ENCODE measurements around the gene CPVL. TPM values are rescaled to one million over a fixed set of nuclear protein-coding genes. Genes with fewer than 3 reads are reported as not detected.

Gene CPVL
- total RNA-seq, 6 experiments from 2014 or later: 6.2 to 23.4 (median 8.8) TPM

GRCh38 chr7:29193316-29194205 is 47.2 kb upstream of the CPVL start:
- Histone ChIP-seq H3K27me3 (no peaks in the 10 kb centered on the region), H3K27ac (peak overlapping the region; percentile 87 to 97 (median 94)), H3K4me1 (peaks cover 0 to 51% (median 13%) of the 10 kb centered on the region in 4 donors), H3K4me3 (peak overlapping the region; percentile 77 to 85 (median 77)), H3K9me3 (no peaks in the 10 kb centered on the region), H3K36me3 (no peaks in the 10 kb centered on the region)
- ATAC-seq: peak; percentile 6 to 53 (median 26)
- DNase-seq: peak in 2 of 3 donors; percentile 22 to 70
- no peak for TF ChIP-seq POLR2A (IDR thresholded peaks at IDR 0.05)
- TF ChIP-seq, protein P1, sequence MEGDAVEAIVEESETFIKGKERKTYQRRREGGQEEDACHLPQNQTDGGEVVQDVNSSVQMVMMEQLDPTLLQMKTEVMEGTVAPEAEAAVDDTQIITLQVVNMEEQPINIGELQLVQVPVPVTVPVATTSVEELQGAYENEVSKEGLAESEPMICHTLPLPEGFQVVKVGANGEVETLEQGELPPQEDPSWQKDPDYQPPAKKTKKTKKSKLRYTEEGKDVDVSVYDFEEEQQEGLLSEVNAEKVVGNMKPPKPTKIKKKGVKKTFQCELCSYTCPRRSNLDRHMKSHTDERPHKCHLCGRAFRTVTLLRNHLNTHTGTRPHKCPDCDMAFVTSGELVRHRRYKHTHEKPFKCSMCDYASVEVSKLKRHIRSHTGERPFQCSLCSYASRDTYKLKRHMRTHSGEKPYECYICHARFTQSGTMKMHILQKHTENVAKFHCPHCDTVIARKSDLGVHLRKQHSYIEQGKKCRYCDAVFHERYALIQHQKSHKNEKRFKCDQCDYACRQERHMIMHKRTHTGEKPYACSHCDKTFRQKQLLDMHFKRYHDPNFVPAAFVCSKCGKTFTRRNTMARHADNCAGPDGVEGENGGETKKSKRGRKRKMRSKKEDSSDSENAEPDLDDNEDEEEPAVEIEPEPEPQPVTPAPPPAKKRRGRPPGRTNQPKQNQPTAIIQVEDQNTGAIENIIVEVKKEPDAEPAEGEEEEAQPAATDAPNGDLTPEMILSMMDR (IDR thresholded peaks at IDR 0.05): no peak
- 13% methylated on average over 22 of the region's 26 CpGs for WGBS (ENCODE audit: insufficient coverage, low coverage, low lambda C conversion rate, missing lambda C conversion rate)
- intact Hi-C loops (cut with DNase I): loop anchor here in 1 of 2 donors (10.0 kb wide), 1 partner anchor 211 kb away; no protein-coding TSS in a partner anchor

DNA sequence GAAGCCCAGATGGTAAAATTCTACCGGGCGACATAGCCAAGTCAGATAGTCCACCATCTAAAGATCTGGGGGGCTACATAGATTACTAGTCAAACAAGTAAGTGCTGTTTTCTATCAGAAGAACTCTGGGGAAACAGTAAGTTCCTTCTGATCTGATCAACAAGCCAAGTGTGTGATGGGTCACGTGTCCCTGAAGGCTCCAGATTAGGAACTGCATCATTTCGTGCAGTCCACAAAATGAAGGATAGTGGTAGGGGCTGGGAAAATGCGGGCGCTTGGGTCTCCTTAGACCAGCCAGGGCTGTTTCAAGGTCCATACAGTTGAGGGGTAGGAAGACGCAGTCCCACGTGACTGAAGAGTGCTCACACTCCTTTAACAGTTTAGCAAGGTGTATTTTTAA is 46.5 kb upstream of the CPVL start:
- H3K4me1 ChIP-seq: peaks cover 0 to 43% (median 10%) of the 10 kb centered on the region in 4 donors
- TF ChIP-seq POLR2A (IDR thresholded peaks at IDR 0.05): no peak
- TF ChIP-seq, protein P1 (IDR thresholded peaks at IDR 0.05): no peak
- DNase-seq: no peak
- H3K27ac ChIP-seq: peak overlapping the region in 1 of 3 donors; percentile 21
- no peaks in the 10 kb centered on the region for H3K36me3 ChIP-seq
- H3K4me3 ChIP-seq: no peak overlapping the region
- ATAC-seq: no peak
- H3K27me3 ChIP-seq: no peaks in the 10 kb centered on the region
- intact Hi-C loops (cut with DNase I): loop anchor here in 1 of 2 donors (10.0 kb wide), 1 partner anchor 212 kb away; no protein-coding TSS in a partner anchor
- WGBS (ENCODE audit: insufficient coverage, low coverage, low lambda C conversion rate, missing lambda C conversion rate): 86% methylated on average over 6 of the region's 8 CpGs
- H3K9me3 ChIP-seq: no peaks in the 10 kb centered on the region

DNA sequence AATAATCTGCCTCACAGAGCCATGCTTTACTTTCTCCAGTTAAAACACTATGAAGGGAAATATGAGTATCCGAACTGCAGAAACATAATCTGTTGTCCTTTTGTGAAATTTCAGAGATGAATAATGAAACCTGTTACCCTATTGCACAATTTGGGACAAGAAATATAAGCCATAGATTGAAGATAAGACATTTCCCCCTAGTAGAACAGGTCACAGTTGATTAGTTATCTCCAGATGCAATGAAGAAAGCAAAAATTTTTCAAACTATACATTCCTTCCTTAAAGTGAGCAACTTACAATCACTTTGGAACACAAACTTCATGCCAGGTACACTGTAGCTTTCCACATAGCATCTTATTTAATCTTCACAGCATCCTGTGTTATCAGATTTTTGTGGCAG is 46.0 kb upstream of the CPVL start:
- H3K4me1 ChIP-seq: peaks cover 0 to 38% (median 7%) of the 10 kb centered on the region in 4 donors
- no peak overlapping the region for H3K27ac ChIP-seq
- no peaks in the 10 kb centered on the region for H3K9me3 ChIP-seq
- TF ChIP-seq, protein P1 (IDR thresholded peaks at IDR 0.05): no peak
- no peak for TF ChIP-seq POLR2A (IDR thresholded peaks at IDR 0.05)
- ATAC-seq: no peak
- H3K36me3 ChIP-seq: no peaks in the 10 kb centered on the region
- no peak for DNase-seq
- WGBS (ENCODE audit: insufficient coverage, low coverage, low lambda C conversion rate, missing lambda C conversion rate): 43% methylated on average over 1 of the region's 1 CpG
- H3K27me3 ChIP-seq: no peaks in the 10 kb centered on the region
- no peak overlapping the region for H3K4me3 ChIP-seq
- intact Hi-C loops (cut with DNase I): loop anchor here in 1 of 2 donors (10.0 kb wide), 1 partner anchor 212 kb away; no protein-coding TSS in a partner anchor

GRCh38 chr7:29190349-29191045 is 44.2 kb upstream of the CPVL start:
- H3K27me3 ChIP-seq: no peaks in the 10 kb centered on the region
- no peaks in the 10 kb centered on the region for H3K36me3 ChIP-seq
- intact Hi-C loops (cut with DNase I): loop anchor here in 1 of 2 donors (10.0 kb wide), 1 partner anchor 214 kb away; no protein-coding TSS in a partner anchor
- DNase-seq (no peak), ATAC-seq (peak; percentile 37 to 66 (median 40))
- no peaks in the 10 kb centered on the region for H3K9me3 ChIP-seq
- 21% methylated on average over 5 of the region's 5 CpGs for WGBS (ENCODE audit: insufficient coverage, low coverage, low lambda C conversion rate, missing lambda C conversion rate)
- H3K4me3 ChIP-seq: peak overlapping the region in 1 of 3 donors; percentile 6
- TF ChIP-seq, protein P1 (IDR thresholded peaks at IDR 0.05): no peak
- TF ChIP-seq POLR2A (IDR thresholded peaks at IDR 0.05): peak; percentile 24
- H3K27ac ChIP-seq: peak overlapping the region in 2 of 3 donors; percentile 57 to 71
- peaks cover 0 to 24% (median 7%) of the 10 kb centered on the region in 4 donors for H3K4me1 ChIP-seq
